NCI-H2196 treated with DMSO at 0.1 percent for 48 hours (cell line): ENCODE results near the gene CLBA1.

Experiments
- DNase-seq: peaks from one replicate; lab custom pipeline; 2025; ENCODE audit not compliant: unreplicated experiment; lab: John Stamatoyannopoulos, UW

Gene CLBA1

GRCh38 chr14:105043641-105044040 is 58.1 kb downstream of the CLBA1 start:
- no peak for DNase-seq
